ENCODE measurements around the gene ROBO2.

DNA sequence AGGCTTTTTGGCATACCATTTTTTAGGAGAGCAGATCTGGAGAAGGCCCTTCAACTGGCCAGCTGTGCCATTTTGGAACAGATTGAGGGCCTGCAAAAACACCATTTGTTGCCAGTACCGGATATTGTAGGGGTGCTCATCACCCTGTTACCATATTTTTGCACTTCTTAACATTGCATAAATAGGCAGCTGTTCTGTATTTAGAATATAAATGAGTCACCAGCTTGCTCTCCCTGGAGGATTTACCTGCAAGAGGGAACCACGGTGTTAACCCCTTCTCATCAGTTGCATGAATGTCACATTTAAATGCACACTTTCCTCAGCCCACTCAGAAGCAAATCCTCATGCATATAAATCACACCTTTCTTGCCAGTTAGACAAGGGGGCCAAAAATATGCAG is 435.6 kb downstream of the ROBO2 start:
- TF ChIP-seq, protein P1, sequence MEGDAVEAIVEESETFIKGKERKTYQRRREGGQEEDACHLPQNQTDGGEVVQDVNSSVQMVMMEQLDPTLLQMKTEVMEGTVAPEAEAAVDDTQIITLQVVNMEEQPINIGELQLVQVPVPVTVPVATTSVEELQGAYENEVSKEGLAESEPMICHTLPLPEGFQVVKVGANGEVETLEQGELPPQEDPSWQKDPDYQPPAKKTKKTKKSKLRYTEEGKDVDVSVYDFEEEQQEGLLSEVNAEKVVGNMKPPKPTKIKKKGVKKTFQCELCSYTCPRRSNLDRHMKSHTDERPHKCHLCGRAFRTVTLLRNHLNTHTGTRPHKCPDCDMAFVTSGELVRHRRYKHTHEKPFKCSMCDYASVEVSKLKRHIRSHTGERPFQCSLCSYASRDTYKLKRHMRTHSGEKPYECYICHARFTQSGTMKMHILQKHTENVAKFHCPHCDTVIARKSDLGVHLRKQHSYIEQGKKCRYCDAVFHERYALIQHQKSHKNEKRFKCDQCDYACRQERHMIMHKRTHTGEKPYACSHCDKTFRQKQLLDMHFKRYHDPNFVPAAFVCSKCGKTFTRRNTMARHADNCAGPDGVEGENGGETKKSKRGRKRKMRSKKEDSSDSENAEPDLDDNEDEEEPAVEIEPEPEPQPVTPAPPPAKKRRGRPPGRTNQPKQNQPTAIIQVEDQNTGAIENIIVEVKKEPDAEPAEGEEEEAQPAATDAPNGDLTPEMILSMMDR (IDR thresholded peaks at IDR 0.05), result no peak
- TF ChIP-seq POLR2AphosphoS5 (IDR thresholded peaks at IDR 0.05) (no peak), EP300 (IDR thresholded peaks at IDR 0.05) (no peak)
